ENCODE measurements around the gene YIF1A. TPM values are rescaled to one million over a fixed set of nuclear protein-coding genes. Genes with fewer than 3 reads are reported as not detected.
"Not testable (repeated sequence)": the region's sequence is repeated elsewhere in the genome, so short reads cannot be mapped to it uniquely, and the experiment has no call there.

The YIF1A gene
- polyA plus RNA-seq, 5 donors: 26.3 to 66.5 (median 38.8) TPM

- DNase-seq: peak; percentile 97 to 98
These were observed 23.8 kb upstream of the YIF1A start for GRCh38 chr11:66312549-66313320.

- peak; percentile 94 for DNase-seq
These were observed 23.1 kb upstream of the YIF1A start for GRCh38 chr11:66311965-66312548.

DNA sequence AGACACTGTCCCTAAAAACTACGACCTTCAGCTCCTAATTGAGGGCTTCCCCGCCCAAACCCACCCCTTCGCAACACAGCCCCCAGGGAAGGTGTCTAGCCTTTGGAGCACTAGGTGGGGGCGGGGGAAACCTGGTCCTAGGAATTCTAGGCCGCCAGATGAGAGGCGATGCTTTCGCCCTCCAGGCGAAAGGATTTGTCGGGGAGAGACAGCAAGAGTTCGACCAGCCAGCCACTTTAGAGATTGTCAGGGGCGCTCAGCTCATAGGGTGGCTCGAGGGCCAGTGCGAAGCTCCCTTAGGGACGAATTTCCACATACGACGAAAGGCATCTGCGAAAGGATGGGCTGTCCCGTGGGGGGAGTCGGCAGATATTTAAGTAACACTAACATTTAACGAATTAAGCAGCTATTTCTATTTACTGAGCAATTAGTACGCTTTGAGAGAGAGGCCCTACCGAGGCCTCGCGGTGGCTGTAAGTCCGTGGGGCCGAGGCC lies 22.6 kb upstream of the YIF1A start:
- DNase-seq: no peak

DNA sequence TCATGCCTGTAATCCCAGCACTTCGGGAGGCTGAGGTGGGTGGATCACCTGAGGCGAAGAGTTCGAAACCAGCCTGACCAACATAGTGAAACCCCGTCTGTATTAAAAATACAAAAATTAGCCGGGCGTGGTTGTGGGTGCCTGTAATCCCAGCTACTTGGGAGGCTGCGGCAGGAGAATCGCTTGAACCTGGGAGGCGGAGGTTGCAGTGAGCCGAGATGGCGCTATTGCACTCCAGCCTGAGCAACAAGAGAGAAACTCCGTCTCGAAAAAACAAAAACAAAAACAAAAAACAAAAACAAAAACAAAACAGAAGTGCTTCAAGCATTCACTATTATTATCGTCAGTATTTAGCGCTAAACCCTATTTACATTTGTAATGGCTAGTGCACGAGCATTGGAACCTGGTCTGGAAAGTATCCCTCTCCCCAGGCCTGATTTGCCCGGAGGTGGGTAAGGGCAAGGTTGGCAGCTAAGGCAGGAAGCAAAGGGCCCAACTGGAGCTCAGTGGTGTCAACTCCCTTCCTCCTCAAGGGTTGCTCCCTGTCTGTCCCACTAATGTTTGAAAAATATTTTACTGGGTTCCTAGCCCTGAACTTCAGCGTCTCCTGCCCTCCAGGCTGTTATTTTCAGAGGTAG lies 22.0 kb upstream of the YIF1A start:
- not testable (repeated sequence) for DNase-seq

DNA sequence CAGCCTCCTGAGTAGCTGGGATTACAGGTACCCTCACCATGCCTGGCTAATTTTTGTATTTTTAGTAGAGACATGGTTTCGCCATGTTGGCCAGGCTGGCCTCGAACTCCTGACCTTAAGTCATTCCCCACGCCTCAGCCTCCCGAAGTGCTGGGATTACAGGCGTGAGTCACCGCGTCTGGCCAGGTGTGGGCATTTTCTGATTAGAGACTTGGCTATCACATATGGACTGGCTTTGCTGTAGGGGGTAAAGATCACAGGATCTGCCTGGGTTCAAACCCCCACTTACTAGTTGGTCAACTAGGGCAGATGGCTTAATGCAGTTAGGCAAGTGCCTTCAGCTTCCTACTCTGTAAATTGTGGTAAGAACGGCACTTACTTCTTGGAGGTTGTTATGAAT lies 21.4 kb upstream of the YIF1A start:
- no peak for DNase-seq

DNA sequence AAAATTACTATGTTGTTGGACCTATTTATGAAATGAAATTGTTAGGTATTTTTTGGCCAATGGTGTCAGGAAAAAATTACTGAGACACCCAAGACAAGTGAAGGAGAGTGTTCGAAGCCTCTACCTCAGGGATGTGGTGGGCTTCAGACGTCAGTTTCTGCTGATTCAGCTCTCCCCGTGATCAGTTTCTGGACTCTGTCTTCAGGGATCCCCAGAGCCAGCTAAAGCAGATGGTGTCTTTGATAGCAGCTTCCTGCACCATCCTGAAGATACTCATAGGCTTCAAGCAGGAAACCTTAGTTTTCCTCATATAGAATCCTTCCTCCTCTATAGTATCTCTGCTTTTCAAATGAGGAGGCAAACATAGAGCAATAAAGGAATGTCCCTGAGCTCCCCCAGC lies 20.5 kb upstream of the YIF1A start:
- DNase-seq: no peak

GRCh38 chr11:66302656-66303055 lies 13.7 kb upstream of the YIF1A start:
- no peak for DNase-seq

- DNase-seq: no peak
These were observed 10.2 kb upstream of the YIF1A start for GRCh38 chr11:66299186-66299585.

- DNase-seq: no peak
These were observed 8.7 kb upstream of the YIF1A start for GRCh38 chr11:66297610-66298009.

- no peak for DNase-seq
These were observed 6.0 kb upstream of the YIF1A start for GRCh38 chr11:66294626-66295620.

- DNase-seq: no peak
These were observed 5.1 kb upstream of the YIF1A start for GRCh38 chr11:66293777-66294625.

DNA sequence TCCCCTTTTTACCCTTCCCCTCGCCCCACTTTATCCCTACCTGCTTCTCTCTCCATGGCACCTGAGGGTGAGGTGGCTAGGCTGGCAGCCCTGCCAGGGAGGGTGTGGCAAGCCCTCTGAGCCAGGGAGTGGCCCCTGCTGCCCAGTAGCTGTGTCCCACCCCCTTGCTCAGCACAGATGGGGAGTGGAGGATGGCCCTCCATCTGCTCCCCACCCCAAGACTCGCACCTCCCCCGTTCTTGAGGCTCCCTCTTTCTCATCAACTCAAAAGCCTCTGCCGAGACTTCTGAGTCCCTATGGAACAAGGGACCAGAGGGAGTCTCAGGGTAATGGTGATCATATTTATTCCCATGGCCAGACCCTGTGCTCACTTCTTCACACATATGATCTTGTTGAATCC lies 4.4 kb upstream of the YIF1A start:
- DNase-seq: no peak

GRCh38 chr11:66292543-66293332 lies 3.8 kb upstream of the YIF1A start:
- DNase-seq: no peak

DNA sequence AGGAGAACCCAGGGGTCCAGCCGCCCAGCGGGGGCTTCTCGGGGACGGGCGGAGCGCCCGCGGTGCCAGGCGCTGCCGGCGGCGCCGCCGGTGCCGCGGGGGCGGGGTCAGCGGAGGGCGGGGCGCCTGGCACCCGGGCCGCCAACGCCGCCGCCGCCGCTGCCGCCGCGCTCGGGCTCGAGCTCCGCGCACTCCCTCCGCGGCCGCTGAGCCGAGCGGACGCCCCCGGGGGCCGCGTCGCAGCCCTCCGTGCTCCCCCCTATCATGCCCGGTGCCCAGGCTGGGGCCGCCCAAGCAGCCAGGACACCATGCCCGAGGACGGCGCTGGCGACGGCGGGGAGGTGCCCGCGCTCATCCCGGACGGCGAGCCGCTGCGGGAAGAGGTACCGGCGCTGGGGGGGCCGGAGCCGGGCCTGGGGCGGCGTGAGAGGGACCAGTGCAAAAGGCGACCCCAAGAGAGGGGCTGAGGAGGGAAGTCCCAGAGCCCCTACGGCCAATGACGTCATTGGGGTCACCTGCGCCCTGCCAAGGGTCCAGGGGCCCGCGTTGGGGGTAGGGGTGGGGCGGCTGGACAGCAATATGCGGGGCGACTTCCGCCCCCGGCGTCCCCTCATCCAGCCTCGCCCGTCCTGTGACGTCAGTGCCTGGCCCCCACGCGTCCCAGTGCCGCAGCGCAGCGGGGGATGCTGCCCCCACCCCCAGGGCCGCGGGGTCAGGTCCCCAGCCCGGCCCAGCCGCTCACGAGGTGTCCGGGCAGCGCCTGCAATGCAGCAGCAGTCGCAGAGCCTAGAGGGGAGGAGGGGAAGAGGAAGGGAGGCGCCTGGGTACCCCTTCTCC lies 3.0 kb upstream of the YIF1A start, which contains the start of gene TMEM151A:
TMEM151A (plus strand) TSS at position 189 of the 837 bp plus-strand sequence; CDS start at position 309, 120 bp downstream.
- DNase-seq: no peak

DNA sequence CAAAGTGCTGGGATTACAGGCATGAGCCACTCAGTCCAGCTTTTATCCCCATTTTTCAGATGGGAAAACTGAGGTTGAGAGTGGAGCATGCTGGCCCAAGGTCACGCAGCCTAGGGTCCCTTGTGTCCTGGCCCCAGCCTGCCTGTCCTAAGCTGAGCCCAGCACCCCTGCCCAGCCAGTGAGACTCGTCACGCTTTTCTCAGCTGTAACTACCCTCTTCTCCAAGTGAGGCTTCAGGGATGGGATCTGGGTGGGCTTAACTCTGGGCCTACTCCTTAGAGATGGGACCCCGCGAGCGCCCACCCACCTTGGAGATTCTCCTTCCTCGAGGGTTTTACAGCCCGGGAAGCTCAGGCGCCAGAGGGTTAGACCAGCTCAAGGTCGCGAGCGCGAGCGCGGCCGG lies 2.4 kb upstream of the YIF1A start:
- DNase-seq: no peak

- no peak for DNase-seq
These were observed 1.3 kb upstream of the YIF1A start for GRCh38 chr11:66290330-66290621.

GRCh38 chr11:66289548-66290329 lies 796 bp upstream of the YIF1A start:
- no peak for DNase-seq

All from right lung (tissue), 5 donors.